Adrenal gland (tissue), 5 donors: ENCODE measurements around the gene CDH4.

Source experiments
- CTCF ChIP-seq, 6 experiments: fragments of 450-650 bp in 4 of 6; fragments of 200-600 bp in 2 of 6; sonication (generic) in 1 of 6; IDR thresholded peaks; 1 replicate in 5 of 6; 2 replicates in 1 of 6; pipeline versions ENCODE4 v1.5.1 to v1.8.0; 2016 to 2021; ENCODE audit warnings: antibody characterized with exemption in 6 of 6, mild to moderate bottlenecking in 2 of 6, moderate library complexity in 1 of 6
- POLR2A ChIP-seq, 2 donors: fragments of 450-650 bp; IDR thresholded peaks; one replicate each; pipeline ENCODE4 v1.6.1; 2017; ENCODE audit warnings: antibody characterized with exemption in 2 of 2, mild to moderate bottlenecking in 2 of 2, moderate library complexity in 1 of 2
- donor health status: DM: no; HTN: no; CAD: no.

- TF ChIP-seq CTCF (IDR thresholded peaks at IDR 0.05) (no peak), POLR2A (IDR thresholded peaks at IDR 0.05) (no peak)
Measured at GRCh38 chr20:61349447-61350165, 97.5 kb downstream of the CDH4 start.
